BJ (cell line): ENCODE results near the gene DENND1A. TPM values are rescaled to one million over a fixed set of nuclear protein-coding genes. Genes with fewer than 3 reads are reported as not detected.

Experiments used
- CTCF ChIA-PET: fragments of 350-600 bp; formaldehyde crosslinking; extraction: SDS; loops from one replicate; lab custom pipeline; 2021; ENCODE audit warnings: antibody characterized with exemption, inconsistent platforms; lab: Yijun Ruan, JAX
- POLR2A ChIA-PET: fragments of 300-600 bp; sonication (Branson Sonifier 250); formaldehyde crosslinking; extraction: SDS; loops from one replicate; lab custom pipeline; 2021; ENCODE audit warnings: antibody characterized with exemption; lab: Charles Lee
- DNase-seq: peaks from one replicate; pipeline ENCODE4 v3.0.0-alpha.2; 2011; ENCODE audit warnings: low read depth
- H3K27me3 ChIP-seq: 2 replicates; pipeline ENCODE4 v1.6.0; 2011; ENCODE audit warnings: low read length; ENCODE audit not compliant: control insufficient read depth, insufficient read depth
- H3K36me3 ChIP-seq: 2 replicates; pipeline ENCODE4 v1.5.1; 2011; ENCODE audit warnings: low read length; ENCODE audit not compliant: control insufficient read depth, insufficient read depth
- H3K4me3 ChIP-seq: 2 replicates; pipeline ENCODE4 v1.5.1; 2011; ENCODE audit warnings: low read depth, mild to moderate bottlenecking, control low read depth, low read length
- polyA plus RNA-seq: library from polyadenylated mRNA; depleted of rRNA; stranded (reverse); fragments of >200 nt; gene quantifications from 2 replicates; pipeline ENCODE4 v1.2.3, GENCODE V29; 2011
- TF ChIP-seq, protein P1 (sequence below): IDR thresholded peaks from 2 replicates; pipeline ENCODE4 v1.5.1; 2011; ENCODE audit warnings: low read depth, mild to moderate bottlenecking, control low read depth, inconsistent platforms, low read length, moderate library complexity; ENCODE audit not compliant: insufficient read depth

DENND1A gene
- polyA plus RNA-seq, 1 experiment, result 24.0 TPM

DNA sequence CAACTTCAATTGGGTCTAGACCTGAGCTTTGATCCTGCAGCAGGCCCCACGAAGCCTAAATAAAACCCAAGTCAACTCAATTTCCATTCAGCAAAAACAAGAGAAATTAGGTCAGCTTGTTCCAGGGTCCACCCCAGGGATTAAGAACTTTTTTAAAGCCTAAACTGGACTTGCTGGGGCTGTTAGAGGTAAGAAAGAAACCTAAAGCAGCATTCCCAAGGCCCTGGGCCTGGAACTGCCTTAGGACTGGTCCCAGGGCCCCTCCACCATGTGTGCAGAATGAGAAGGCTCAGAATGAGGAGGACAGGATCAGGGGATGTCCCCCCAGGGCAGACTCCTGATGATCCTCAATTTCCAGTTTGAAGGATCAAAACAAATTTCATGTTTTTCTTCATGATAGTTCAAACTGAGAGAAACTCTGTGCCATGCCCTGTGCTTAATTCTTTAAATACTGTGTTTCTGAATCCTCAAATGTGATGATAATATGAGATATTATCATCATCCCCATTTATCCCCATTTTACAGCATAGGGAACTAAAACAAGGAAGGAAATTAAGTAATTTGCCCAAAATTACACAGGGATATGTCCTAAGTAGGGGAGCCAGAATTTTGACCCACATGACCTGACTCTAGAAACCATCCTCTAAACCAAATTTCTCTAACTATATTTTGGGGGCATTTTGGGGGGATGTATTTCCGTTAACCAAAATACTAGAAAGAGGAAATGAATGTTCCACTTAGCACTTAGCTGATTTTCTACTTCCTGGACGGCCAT is 64.5 kb downstream of the DENND1A start:
- Histone ChIP-seq H3K4me3 (no peak overlapping the region), H3K36me3 (no peaks in the 10 kb centered on the region), H3K27me3 (no peaks in the 10 kb centered on the region)
- DNase-seq, result no peak
- TF ChIP-seq, protein P1, sequence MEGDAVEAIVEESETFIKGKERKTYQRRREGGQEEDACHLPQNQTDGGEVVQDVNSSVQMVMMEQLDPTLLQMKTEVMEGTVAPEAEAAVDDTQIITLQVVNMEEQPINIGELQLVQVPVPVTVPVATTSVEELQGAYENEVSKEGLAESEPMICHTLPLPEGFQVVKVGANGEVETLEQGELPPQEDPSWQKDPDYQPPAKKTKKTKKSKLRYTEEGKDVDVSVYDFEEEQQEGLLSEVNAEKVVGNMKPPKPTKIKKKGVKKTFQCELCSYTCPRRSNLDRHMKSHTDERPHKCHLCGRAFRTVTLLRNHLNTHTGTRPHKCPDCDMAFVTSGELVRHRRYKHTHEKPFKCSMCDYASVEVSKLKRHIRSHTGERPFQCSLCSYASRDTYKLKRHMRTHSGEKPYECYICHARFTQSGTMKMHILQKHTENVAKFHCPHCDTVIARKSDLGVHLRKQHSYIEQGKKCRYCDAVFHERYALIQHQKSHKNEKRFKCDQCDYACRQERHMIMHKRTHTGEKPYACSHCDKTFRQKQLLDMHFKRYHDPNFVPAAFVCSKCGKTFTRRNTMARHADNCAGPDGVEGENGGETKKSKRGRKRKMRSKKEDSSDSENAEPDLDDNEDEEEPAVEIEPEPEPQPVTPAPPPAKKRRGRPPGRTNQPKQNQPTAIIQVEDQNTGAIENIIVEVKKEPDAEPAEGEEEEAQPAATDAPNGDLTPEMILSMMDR, result no peak
- ChIA-PET POLR2A (no interaction called here), CTCF (interaction anchor here (0.8 kb wide), 1 partner anchor 10 kb away, joined by 3 read pairs; no protein-coding TSS in a partner anchor)

DNA sequence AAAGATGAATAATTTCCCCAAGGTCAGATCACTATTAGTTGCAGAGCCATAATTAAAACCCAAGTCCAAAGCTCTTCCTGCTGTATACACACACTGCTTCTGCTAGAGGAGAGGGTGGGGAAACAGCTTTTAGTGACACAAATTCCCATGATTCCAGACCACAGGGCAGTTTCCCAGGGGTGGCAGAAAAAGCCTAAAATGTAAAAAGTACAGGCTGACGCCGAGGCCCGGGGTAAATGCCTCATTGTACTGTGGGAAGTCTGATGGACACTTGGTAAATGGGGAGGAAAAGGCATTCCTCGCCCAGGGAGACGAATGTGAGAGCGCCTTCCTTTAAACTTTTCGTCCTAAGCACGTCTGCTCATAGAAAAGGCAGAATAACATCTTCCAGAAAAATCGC is 65.7 kb downstream of the DENND1A start:
- no peak overlapping the region for H3K4me3 ChIP-seq
- TF ChIP-seq, protein P1, result no peak
- POLR2A ChIA-PET, result no interaction called here

DNA sequence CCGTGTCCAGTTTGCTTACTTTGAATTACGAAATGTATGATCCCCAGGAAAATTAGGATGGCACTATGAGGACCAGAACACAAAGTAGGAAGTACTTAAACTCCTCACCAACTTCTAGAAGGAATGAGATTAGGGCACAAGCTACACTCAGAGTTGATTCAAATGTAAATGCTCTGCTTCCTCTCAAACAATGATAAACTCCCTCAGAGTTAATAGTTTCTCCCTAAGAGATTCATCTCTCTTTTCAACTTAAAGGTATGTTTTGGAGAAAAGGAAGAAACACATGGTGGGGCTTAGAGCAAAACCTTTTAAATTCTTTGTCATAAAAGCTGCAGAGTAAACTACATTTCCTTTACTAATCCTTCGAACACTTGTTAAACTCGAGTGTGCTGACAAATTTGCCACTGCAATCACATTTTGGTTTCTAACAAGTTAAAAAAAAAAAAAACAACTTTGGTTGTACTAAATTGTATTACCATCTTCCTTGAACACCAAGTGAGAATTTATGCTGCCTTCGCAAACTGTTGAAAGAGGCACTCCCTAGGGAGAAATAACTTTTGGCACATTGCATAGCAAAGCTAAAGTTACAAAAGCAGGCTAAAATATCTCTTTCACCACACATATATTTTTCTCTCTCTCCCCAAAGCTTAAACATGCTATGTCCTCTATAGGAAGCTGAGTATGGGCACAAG is 66.6 kb downstream of the DENND1A start:
- Histone ChIP-seq H3K36me3 (no peaks in the 10 kb centered on the region), H3K27me3 (no peaks in the 10 kb centered on the region), H3K4me3 (no peak overlapping the region)
- POLR2A ChIA-PET, result no interaction called here
- CTCF ChIA-PET, result no interaction called here
- TF ChIP-seq, protein P1, result no peak
- DNase-seq, result no peak

More for the DNA sequence above, 65.7 kb downstream of the DENND1A start:
- CTCF ChIA-PET, result no interaction called here
- Histone ChIP-seq H3K27me3 (no peaks in the 10 kb centered on the region), H3K36me3 (no peaks in the 10 kb centered on the region)
- no peak for DNase-seq

DNA sequence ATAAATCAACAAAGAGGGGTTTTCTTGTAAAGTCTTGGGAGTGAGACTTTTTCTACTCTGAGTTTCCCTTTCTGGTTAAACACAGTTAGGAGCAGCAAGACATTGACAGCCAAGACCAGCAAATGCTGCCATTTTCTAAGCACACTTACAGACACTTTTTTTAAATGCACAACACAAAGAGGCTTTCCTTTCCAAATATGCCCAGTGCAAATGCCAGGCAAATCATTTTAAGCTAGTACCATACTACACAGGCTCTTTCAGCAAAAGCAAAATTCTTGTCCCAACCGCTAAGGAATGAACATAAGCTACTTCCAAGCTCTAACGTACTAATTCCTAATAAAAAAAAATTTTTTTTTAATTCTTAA is 68.2 kb downstream of the DENND1A start:
- ChIA-PET POLR2A (no interaction called here), CTCF (interaction anchor here (0.6 to 0.7 kb wide), 2 partner anchors 52 to 282 kb away, joined by 3 to 4 read pairs; no protein-coding TSS in a partner anchor)
- Histone ChIP-seq H3K27me3 (no peaks in the 10 kb centered on the region), H3K4me3 (no peak overlapping the region), H3K36me3 (no peaks in the 10 kb centered on the region)
- no peak for DNase-seq
- TF ChIP-seq, protein P1, result no peak

DNA sequence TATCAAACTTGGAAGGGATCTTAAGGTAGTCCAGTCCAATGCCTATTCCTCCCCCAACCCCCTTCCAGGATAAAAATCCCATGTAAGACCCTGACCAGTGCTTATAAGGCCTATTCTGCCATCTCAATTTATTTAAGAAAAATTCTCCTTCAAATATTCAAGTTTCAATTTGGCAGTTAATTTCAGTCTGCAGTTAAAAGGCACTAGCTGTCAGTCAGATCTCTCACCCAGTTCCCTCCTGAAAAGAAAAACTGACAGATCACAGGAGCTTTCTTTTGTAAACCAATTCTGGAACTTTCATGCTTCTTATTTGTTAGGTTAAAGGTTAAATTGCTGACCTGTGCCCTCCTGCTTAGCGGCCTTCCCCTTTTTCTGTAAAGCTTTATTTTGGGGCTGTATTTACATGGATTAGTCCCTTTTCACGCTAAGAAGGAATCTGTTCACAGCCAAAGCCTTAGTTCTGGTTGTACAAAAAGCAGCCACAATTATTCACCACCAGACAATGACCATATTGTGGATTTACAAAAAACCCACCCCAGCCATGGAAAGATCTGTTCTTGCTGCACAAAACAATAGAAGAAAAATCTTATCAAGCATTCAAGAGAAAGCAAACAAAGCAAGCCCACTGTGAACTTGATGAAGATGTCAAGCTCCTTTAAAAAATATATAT is 68.7 kb downstream of the DENND1A start:
- CTCF ChIA-PET, result no interaction called here
- TF ChIP-seq, protein P1, result no peak

More for the DNA sequence above, 68.7 kb downstream of the DENND1A start:
- POLR2A ChIA-PET, result no interaction called here
- no peak for DNase-seq
- H3K36me3 ChIP-seq, result no peaks in the 10 kb centered on the region
- H3K4me3 ChIP-seq, result no peak overlapping the region
- no peaks in the 10 kb centered on the region for H3K27me3 ChIP-seq
